HG03139 (cell line): ENCODE results near the gene CASTOR1.

ENCODE experiments used
- ATAC-seq: cut with Tn5 transposase; IDR thresholded peaks from one replicate; pipeline ENCODE4 v1.9.1; 2021; ENCODE audit not compliant: unreplicated experiment

The CASTOR1 gene

GRCh38 chr22:30320021-30320556 is 30.8 kb upstream of the CASTOR1 start:
- ATAC-seq, result no peak

DNA sequence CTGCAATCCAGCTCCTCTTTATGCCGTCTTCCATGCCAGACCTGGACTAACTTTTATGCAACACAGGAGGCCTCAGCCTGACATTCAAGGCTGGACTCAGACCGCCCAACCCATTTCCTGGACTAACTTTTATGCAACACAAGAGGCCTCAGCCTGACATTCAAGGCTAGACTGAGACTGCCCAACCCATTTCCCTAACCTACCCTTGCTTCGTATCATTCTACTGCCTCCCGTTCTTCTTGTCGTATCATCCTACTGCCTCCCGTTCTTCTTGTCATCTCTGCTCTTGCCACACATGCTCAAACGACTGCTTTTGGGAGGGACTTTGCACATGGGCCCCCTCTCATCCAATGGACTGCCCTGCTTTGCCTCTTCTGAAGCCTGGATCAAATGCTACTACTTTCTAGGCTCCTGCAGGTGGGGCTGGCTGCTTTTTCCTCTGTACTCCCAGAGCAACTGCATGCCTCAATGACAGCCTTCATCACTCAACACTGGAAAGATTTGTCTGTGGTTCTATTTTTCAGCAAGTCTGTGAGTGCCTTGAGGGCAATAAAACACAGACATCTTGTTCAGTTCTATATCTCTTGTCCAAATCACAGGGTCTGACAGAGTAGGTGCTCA is 29.6 kb upstream of the CASTOR1 start:
- no peak for ATAC-seq

DNA sequence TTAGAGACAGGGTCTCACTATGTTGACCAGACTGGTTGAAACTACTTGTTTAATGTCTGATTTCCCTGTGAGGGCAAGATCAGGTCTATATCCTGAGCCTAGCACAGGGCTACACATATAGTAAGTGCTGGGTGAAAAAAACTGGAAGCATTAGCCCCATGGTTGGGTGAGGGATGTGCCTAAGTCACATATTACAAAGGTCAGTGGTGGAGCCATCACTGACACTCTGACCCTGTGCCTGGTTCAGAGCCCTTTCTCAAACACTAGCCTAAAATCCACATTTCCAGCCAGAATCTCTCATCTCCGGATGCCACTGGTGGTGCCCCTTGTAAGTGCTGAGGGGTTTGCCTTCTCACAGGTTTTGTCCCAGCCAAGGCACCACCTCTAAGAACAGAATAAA is 28.5 kb upstream of the CASTOR1 start:
- ATAC-seq, result no peak

- no peak for ATAC-seq
Measured at GRCh38 chr22:30315962-30316576, 26.8 kb upstream of the CASTOR1 start.

DNA sequence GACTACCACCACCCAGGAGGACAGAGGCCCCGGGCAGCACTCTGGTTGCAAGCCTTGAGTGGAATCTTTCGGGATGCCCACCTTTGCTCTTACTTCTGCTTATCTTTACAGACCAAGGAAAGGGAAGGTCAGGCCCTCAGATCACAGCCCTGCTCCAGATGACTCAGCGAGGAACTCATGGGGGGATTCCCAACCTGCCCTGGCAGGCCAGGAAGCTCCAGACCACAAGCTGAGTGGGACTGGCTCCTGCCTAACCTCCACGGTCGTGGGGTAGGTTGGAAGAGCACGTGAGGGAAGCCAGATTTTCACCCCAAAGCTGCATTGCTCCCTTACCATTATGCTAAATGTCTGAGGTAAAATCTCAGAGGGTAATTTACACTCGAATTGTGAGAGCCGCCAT is 25.6 kb upstream of the CASTOR1 start:
- ATAC-seq, result no peak

- ATAC-seq, result no peak
Measured at GRCh38 chr22:30313527-30314363, 24.4 kb upstream of the CASTOR1 start.

DNA sequence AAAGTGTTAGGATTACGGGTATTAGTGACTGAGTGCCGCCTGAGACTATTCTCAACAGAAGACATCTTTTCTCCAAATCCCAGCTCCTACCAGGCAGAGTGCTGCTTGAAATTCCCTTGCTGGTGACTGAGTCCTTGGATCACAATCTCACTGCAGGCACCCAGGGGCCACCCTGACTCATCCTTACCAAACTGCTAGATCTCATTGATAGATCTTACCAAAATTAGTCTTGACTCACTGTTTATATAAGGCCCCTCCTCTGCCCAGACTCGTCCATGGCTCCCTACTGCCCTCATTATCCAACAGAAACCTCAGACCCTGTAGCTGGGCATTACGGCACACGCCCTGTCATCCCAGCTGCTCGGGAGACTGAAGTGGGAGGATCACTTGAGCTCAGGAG is 22.7 kb upstream of the CASTOR1 start:
- no peak for ATAC-seq

DNA sequence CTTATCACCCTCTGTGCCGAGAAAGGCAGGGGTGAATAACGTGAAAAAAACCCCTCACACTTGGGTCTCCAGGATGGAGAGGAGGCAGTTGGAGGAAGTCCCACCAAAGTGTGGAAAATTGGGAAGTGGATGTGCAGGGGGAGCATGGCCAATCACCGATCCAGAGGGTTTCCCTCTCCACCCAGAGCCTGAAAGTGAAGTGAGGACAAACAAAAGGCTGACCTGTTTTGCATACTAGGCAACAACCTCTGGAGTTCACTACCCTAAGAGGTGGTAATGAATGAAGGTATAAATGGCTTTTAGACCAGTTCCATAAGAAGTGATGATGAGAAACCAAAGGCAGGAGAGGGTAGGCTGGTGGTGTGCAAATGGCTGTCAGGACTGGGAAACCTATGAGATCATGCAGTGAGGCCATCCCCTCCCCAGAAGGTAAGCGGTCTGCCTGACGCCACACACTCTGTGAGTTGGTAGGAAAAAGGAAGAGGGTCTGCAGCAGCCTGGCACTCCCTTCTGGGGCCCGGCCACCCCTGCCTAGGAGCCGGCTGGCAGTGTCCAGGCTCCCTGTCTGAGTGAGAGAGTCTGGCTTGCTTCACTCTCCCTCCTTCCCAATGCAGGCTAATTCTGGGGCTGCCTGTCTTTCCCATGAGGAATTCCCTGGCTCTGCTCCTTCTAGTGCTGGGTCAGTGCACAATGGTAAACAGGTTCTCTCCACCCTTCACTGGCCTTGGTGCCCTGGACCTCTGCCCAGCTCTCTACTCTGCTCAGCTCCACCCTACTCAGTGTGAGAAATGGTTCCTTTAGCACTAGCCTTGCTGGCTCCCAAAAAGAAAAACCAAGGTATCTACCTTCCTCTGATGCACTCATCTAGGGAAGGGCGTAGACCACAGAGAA is 21.8 kb upstream of the CASTOR1 start:
- no peak for ATAC-seq

DNA sequence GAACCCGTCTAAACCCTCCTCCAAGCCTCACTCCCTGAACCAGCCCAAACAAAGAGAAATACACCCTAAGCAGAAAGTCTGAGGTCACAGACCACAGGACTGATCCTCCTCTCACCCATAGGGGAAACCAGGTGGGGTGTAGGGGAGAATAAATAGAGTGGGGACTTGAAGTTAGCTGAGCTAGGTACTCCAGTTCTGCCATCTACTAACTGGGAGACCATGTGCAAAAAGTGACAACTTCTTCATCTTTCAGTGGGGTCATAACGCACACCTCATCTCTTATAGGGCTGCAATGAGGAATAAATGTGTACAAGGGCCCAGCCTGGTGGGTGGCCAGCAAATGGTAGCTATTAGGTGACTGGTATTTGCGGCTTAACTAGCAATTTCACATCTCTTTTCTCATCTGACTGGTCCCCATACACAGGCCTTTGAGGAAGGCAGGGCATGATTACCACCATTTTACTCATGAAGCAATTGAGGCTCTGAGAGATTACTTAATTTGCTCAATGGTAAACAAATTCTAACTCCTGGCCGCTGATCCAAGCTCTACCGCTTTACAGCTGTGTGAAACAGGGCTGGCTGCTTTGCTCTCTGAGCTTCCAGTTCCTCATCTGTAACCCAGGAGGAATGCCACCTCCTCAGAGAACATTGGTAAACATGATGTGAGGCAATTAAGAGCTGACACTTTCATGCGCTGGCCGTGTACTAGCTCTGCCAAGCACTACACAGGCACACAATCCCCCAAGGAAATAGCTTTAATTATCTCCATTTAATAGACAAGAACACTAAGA is 20.8 kb upstream of the CASTOR1 start:
- ATAC-seq, result no peak

DNA sequence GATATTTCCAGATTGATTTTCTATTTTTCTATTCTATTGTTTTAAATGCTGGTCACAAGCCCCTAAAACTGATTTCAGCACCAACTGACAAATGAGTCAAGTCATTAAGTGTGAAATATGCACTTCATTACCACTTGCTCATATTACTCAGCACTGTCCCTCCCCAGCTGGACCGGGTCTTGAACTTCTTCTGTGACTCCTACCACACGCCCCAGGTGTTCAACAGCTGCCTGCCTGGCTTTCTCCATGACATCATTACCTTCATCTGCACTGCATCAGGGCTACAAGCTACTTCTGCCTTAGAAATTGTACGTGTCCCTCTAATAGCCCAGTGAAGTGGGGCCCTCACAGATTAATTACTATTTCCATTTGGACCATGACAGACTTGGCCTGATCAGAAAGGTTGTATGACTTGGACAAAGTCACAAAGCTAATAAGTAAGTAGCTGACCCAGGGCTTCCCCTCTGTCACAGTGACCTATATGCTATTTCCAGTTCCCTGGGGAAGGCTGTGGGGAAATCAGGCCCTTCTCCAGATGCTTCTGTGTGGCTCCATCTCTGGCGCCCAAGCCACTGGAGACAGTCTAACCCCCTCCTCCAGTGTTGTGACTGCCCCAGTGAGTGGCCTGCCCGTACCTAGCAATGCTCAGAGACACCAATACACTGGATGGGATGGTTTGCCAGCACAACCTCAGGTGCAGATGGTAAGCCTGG is 19.4 kb upstream of the CASTOR1 start:
- ATAC-seq, result no peak

DNA sequence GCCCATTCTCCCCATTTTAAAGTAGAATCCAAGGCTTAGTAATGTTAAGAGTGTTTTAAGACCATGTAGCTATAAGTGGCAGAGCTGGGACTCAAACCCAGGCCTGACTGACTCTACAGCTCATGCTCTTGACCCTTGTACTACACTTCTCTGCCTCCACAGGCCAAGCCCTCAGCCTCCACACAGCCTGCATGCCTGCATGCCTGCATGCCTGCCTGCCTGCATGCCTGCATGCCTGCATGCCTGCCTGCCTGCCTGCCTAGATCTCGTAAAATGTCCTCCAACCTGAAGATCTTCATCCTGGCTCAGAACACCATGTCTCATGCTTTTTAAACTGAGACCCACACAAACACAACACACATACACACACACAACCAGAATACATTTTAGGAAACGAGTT is 18.8 kb upstream of the CASTOR1 start:
- no peak for ATAC-seq

DNA sequence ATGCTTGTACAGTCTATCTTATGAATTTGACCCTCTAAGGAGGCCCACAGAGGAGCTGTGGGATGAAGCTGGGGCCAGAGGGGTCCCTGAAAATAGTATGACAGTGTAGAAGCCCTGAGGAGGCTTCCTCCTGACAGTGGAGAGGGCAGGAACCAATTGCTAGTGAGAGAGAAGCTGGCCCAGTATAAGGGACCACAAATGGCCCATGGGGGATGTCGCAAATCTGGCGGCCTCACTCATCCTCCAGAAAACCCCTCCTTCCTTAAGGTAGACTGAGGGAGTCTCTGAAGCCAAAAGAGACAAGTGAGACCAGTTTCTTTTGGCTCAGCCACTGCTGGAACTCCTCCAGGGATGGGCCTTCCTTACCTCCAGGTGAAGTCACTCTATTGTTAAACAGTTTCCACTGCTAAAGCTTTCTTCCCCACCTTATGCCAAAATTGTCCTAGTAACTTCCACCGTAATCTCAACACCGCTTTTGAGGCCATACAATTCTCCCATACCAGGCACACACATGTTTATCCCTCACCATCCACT is 17.8 kb upstream of the CASTOR1 start:
- ATAC-seq, result no peak

DNA sequence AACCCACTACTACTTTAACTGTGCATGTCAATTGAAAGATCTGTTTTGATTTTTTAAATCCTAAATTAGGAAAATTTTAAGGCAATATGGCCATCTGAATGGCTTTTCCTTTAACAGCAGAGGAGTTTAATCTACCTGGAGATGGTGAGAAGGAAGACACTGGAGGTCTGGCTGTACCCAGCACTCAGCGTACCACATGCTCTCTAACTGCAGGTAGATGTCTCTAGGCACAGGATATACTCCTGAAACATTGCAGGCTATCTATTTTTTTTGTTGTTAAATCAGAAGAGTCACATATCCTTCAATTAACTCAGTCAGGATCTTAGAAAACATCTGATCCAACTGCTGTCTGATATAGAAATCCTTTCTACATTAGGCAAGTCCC is 17.3 kb upstream of the CASTOR1 start:
- no peak for ATAC-seq

GRCh38 chr22:30305906-30306626 is 16.8 kb upstream of the CASTOR1 start:
- no peak for ATAC-seq

DNA sequence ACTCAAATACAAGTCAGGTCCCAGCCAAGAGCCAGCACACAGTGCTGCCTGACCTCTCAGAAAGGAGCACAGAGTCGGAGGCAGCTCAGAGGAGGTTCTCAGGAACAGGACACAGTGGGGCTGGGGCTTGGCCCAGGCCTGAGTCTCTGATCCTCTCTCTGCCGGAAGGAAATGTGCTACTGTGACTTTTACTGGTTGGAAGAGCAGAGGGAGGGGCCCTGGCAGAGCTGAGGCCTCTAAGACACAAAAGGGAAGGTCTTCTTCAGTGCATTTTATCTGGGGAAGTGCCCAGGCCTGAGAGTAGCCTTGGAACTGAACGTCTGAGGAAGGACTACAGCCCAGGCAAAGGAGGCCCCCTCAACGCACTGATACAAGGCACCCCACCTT is 16.2 kb upstream of the CASTOR1 start:
- ATAC-seq, result no peak

DNA sequence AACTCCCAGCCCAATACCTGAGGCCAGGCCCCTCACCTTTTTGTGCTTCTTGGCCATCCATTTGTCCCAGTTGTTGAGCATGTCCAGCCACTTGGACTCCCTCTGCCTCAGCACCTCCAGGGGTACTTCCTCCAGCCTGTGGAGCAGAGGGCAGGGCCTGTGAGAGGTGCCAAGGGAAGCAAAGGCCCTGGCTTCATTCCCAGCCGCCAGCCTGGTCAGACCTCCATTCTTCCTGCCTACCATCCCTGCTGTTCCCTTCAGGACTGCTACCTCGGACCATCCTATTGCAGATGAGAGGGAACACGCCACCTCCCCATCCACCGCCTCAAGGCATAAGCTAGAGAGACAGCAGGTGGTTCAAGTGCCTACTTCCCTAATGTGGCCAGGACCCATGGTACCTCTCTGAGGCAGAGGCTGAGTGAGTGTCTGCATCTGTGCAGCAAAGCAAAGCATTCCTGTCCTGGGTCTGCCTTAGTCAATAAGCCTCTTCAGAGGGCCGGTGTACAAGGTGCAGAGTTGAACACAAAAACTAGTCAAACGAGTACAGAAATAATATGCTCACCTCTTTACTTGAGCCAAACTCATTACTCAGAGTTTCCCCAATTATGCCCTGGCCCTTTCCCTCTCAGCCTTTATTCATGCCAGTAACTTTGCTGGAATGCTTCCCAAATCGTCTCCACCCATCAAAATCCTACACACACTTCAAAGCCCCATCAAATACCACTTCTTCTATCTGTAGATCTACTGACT is 15.4 kb upstream of the CASTOR1 start:
- ATAC-seq, result no peak

GRCh38 chr22:30302810-30303138 is 13.5 kb upstream of the CASTOR1 start:
- ATAC-seq, result no peak
